ENCODE data around the gene NCAM1. TPM values are rescaled to one million over a fixed set of nuclear protein-coding genes. Genes with fewer than 3 reads are reported as not detected.
"Not testable (repeated sequence)": the region's sequence is repeated elsewhere in the genome, so short reads cannot be mapped to it uniquely, and the experiment has no call there.

NCAM1 gene
- total and polyA plus RNA-seq, 9 of the 15 experiments (the other 6 are each of a cell fraction or from before 2014, with no cell fraction given), result 0.09 to 0.23 TPM; not detected in 7

DNA sequence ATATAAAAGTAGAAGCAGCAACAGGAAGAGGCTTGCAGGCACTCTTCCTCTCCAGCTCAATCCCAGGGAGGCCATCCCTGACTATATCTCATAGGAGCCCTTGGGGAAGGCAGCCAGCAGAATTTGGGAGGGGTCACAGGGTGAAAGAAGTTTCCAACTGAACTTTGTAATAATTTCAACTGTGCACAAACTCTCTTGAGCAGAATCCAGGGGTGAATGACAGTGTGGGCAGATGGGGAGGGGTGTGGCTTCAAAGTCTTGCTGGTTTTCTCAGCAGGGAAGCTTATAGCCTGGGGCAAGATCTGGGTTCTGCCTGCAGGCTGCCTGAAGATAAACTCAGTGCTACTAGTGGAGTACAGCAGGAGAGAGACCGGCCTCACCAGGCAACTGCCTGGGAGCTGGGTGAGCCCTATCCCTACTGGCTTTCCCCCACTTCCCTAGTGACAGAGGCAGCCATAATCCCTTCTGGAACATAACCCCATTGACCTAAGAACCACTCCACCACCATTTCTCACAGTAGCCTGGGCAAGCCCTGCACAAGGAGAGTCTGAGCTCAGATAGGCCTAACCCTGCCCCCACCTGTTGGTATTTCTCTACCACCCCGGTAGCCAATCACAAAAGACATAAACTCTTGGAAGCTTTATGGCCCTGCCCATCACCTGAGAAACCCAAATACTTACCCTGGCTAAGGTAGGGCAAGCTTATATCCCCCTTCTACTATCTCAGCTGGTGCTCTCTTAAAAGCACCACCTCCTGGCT is 335.4 kb downstream of the NCAM1 start (continued):
- no peak for TF ChIP-seq ADNP (tag; IDR thresholded peaks at IDR 0.05)

DNA sequence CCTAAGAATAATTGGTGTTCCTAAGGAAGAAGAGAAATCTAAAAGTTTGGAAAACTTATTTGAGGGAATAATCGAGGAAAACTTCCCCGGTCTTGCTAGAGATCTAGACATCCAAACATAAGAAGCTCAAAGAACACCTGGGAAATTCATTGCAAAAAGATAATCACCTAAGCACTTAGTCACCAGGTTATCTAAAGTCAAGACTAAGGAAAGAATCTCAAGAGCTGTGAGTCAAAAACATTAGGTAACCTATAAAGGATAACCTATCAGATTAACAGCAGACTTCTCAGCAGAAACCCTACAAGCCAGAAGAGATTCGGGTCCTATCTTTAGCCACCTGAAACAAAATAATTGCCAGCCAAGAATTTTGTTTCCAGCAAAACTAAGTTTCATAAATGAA is 337.3 kb downstream of the NCAM1 start:
- H3K4me1 ChIP-seq (replicated peaks in 1 of 2; ENCODE audit: control insufficient read depth in 2 of 2, insufficient read depth in 2 of 2, low read length in 2 of 2); ATAC-seq; H3K4me3 ChIP-seq; H3K9me1 ChIP-seq (ENCODE audit: control insufficient read depth, insufficient read depth, low read length); DNase-seq (ENCODE audit: extremely low read depth in 1 of 4, low spot score in 3 of 4); FAIRE-seq; H4K20me1 ChIP-seq (replicated peaks; ENCODE audit: control insufficient read depth, insufficient read depth, low read length); H3K9me3 ChIP-seq (replicated peaks; ENCODE audit: control insufficient read depth, insufficient read depth, low read depth, low read length); H3K9ac ChIP-seq (ENCODE audit: insufficient read depth in 1 of 2, low read depth in 2 of 2, low read length in 2 of 2); H3K36me3 ChIP-seq (ENCODE audit: control insufficient read depth, insufficient read depth, low read length); H3K27ac ChIP-seq (ENCODE audit: extremely low read depth, low read depth, low read length); H3K4me2 ChIP-seq (ENCODE audit: insufficient read depth, low read length); H3K79me2 ChIP-seq (ENCODE audit: control insufficient read depth, insufficient read depth, low read length); in situ Hi-C loops (cut with MboI); intact Hi-C loops (cut with micrococcal nuclease); CTCF ChIA-PET (ENCODE audit: low intra/inter-chr PET ratio); BruUV-seq (replicated peaks); H2AFZ ChIP-seq (ENCODE audit: low read depth, low read length): not testable (repeated sequence)
- POLR2A ChIA-PET, result interaction anchor here (0.6 kb wide), 1 partner anchor 329 kb away, joined by 3 read pairs; no protein-coding TSS in a partner anchor
- WGBS (ENCODE audit: insufficient coverage, low coverage, missing lambda C conversion rate), result 0% methylated on average over 3 of the region's 3 CpGs
- peaks cover 0 to 18% of the 10 kb centered on the region in 2 experiments; a peak in 4 of 5 replicates for H3K27me3 ChIP-seq (ENCODE audit: control insufficient read depth in 2 of 2, insufficient read depth in 2 of 2, low read length in 2 of 2)

DNA sequence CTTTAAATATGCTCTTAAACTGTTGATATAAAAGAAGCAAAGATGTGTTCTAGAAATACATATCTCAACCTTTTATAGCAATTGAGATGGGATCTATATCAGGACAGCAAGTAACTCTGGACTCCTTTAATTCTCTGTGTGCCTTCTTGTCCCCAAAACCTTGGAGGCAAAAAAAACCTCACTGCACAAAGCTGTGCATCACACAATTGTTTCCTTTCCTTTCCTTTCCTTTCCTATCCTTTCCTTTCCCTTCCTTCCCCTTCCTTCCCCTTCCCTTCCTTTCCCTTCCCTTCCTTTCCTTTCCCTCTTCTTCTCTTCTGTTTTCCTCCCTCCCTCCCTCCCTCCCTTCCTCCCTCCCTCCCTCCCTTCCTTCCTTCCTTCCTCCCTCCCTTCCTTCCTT is 343.7 kb downstream of the NCAM1 start:
- intact Hi-C loops (cut with micrococcal nuclease), result loop anchor here (1.0 to 10.0 kb wide), 5 partner anchors 190 to 957 kb away; no protein-coding TSS in a partner anchor
- BruUV-seq (replicated peaks), result no TSS peak
- H3K36me3 ChIP-seq (ENCODE audit: control insufficient read depth, insufficient read depth, low read length), result no peaks in the 10 kb centered on the region
- H3K4me3 ChIP-seq, result no peak overlapping the region
- ChIA-PET POLR2A (interaction anchor here (1.2 kb wide), 1 partner anchor 9 kb away, joined by 3 read pairs; no protein-coding TSS in a partner anchor), CTCF (ENCODE audit: low intra/inter-chr PET ratio) (interaction anchor here (0.9 to 3.1 kb wide), 3 partner anchors 420 to 492 kb away, joined by 4 to 24 read pairs (median 7); no protein-coding TSS in a partner anchor)
- no peak for ATAC-seq
- H4K20me1 ChIP-seq (replicated peaks; ENCODE audit: control insufficient read depth, insufficient read depth, low read length), result no peaks in the 10 kb centered on the region
- no peaks in the 10 kb centered on the region for H3K4me1 ChIP-seq (replicated peaks in 1 of 2; ENCODE audit: control insufficient read depth in 2 of 2, insufficient read depth in 2 of 2, low read length in 2 of 2)
- no peaks in the 10 kb centered on the region for H3K79me2 ChIP-seq (ENCODE audit: control insufficient read depth, insufficient read depth, low read length)
- no peaks in the 10 kb centered on the region for H3K9me1 ChIP-seq (ENCODE audit: control insufficient read depth, insufficient read depth, low read length)
- H2AFZ ChIP-seq (ENCODE audit: low read depth, low read length), result no peak overlapping the region
- no peak for DNase-seq (ENCODE audit: extremely low read depth in 1 of 4, low spot score in 3 of 4)
- no peak overlapping the region for H3K27ac ChIP-seq (ENCODE audit: extremely low read depth, low read depth, low read length)
- no peak overlapping the region for H3K9ac ChIP-seq (ENCODE audit: insufficient read depth in 1 of 2, low read depth in 2 of 2, low read length in 2 of 2)
- H3K9me3 ChIP-seq (replicated peaks; ENCODE audit: control insufficient read depth, insufficient read depth, low read depth, low read length), result no peaks in the 10 kb centered on the region
- no peak overlapping the region for H3K4me2 ChIP-seq (ENCODE audit: insufficient read depth, low read length)
- in situ Hi-C loops (cut with MboI), result loop anchor here (5.0 to 25.0 kb wide), 3 partner anchors 232 to 957 kb away; no protein-coding TSS in a partner anchor
- FAIRE-seq, result no peak
- H3K27me3 ChIP-seq (ENCODE audit: control insufficient read depth in 2 of 2, insufficient read depth in 2 of 2, low read length in 2 of 2), result peaks cover 5 to 16% of the 10 kb centered on the region in 2 experiments; a peak in 4 of 5 replicates
- TF ChIP-seq NONO (IDR thresholded peaks at IDR 0.05; ENCODE audit: low read depth in 2 of 2, low read length in 1 of 2) (no peak), SMARCC2 (IDR thresholded peaks at IDR 0.05; ENCODE audit: low read depth) (no peak), ZNF408 (CRISPR knock-in tag; IDR thresholded peaks at IDR 0.05; ENCODE audit: low read depth) (no peak), ASH1L (IDR thresholded peaks at IDR 0.05; ENCODE audit: borderline replicate concordance, low read depth, partially characterized antibody) (no peak), ZNF431 (CRISPR knock-in tag; IDR thresholded peaks at IDR 0.05) (no peak), HSF4 (CRISPR knock-in tag; IDR thresholded peaks at IDR 0.05; ENCODE audit: borderline replicate concordance) (no peak), NBN (IDR thresholded peaks at IDR 0.05; ENCODE audit: low read depth) (no peak), NUFIP1 (IDR thresholded peaks at IDR 0.05; ENCODE audit: partially characterized antibody) (no peak)
- TF ChIP-seq, protein P1, sequence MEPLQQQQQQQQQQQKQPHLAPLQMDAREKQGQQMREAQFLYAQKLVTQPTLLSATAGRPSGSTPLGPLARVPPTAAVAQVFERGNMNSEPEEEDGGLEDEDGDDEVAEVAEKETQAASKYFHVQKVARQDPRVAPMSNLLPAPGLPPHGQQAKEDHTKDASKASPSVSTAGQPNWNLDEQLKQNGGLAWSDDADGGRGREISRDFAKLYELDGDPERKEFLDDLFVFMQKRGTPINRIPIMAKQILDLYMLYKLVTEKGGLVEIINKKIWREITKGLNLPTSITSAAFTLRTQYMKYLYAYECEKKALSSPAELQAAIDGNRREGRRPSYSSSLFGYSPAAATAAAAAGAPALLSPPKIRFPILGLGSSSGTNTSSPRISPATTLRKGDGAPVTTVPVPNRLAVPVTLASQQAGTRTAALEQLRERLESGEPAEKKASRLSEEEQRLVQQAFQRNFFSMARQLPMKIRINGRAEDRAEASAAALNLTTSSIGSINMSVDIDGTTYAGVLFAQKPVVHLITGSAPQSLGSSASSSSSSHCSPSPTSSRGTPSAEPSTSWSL (CRISPR knock-in tag; IDR thresholded peaks at IDR 0.05; ENCODE audit: borderline replicate concordance), result no peak
- TF ChIP-seq, protein P2, sequence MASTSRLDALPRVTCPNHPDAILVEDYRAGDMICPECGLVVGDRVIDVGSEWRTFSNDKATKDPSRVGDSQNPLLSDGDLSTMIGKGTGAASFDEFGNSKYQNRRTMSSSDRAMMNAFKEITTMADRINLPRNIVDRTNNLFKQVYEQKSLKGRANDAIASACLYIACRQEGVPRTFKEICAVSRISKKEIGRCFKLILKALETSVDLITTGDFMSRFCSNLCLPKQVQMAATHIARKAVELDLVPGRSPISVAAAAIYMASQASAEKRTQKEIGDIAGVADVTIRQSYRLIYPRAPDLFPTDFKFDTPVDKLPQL (IDR thresholded peaks at IDR 0.05; ENCODE audit: extremely low read depth, insufficient read length), result no peak

Data from K562 (cell line).